HepG2 (cell line): ENCODE measurements around the gene GLDN. TPM values are rescaled to one million over a fixed set of nuclear protein-coding genes. Genes with fewer than 3 reads are reported as not detected.

ENCODE experiments used
- ATAC-seq: fragments of 200-7000 bp; cut with Tn5 transposase; 3 replicates; pipeline ENCODE4 v1.9.1; 2020; ENCODE audit warnings: mild to moderate bottlenecking, moderate library complexity
- BruUV-seq: library from RNA; stranded (reverse); fragments of 400-500 nt; replicated peaks from 2 replicates; lab custom pipeline; 2021; lab: Mats Ljungman, UMichigan
- CTCF ChIA-PET: fragments of 300-600 bp; formaldehyde crosslinking; extraction: SDS; loops from one replicate; lab custom pipeline; 2021; ENCODE audit warnings: low total read pairs, inconsistent platforms, low intra/inter-chr PET ratio; lab: Yijun Ruan, JAX
- POLR2A ChIA-PET: fragments of 350-600 bp; sonication (Branson Sonifier 250); formaldehyde crosslinking; loops from one replicate; lab custom pipeline; 2020; ENCODE audit warnings: antibody characterized with exemption, inconsistent platforms; lab: Yijun Ruan, JAX
- DNase-seq: peaks from one replicate; pipeline ENCODE4 v3.0.0-alpha.2; 2015; ENCODE audit warnings: low spot score
- FAIRE-seq: peaks from 3 replicates; lab custom pipeline; 2011; peaks lifted over from hg19 to GRCh38; lab: Jason Lieb, UNC
- H2AFZ ChIP-seq: one replicate; pipeline ENCODE4 v1.6.1; 2011; ENCODE audit warnings: low read length, inconsistent platforms
- H3K27ac ChIP-seq: fragments of 300-600 bp; 3 replicates; pipeline ENCODE4 v1.8.0; 2011; ENCODE audit warnings: mixed run types, mild to moderate bottlenecking, mixed read lengths, low read length, inconsistent platforms; ENCODE audit not compliant: insufficient read depth; ENCODE audit errors: extremely low read length
- H3K27me3 ChIP-seq, 2 experiments: fragments of 200-600 bp in 1 of 2; 2 replicates in 1 of 2; 3 replicates in 1 of 2; pipeline versions ENCODE4 v1.6.0 to v1.8.0; 2011; ENCODE audit warnings: low read length in 2 of 2, mild to moderate bottlenecking in 2 of 2, moderate library complexity in 2 of 2, inconsistent platforms in 1 of 2; ENCODE audit not compliant: insufficient read depth in 2 of 2, control insufficient read depth in 1 of 2
- H3K36me3 ChIP-seq, 2 experiments: fragments of 200-600 bp in 1 of 2; replicated peaks in 1 of 2; 2 replicates in 1 of 2; 3 replicates in 1 of 2; pipeline versions ENCODE4 v1.5.1 to v1.8.0; 2011; ENCODE audit warnings: low read length in 2 of 2, inconsistent platforms in 1 of 2; ENCODE audit not compliant: insufficient read depth in 2 of 2, control insufficient read depth in 1 of 2
- H3K4me1 ChIP-seq: 2 replicates; pipeline ENCODE4 v1.5.1; 2012; ENCODE audit warnings: low read length, inconsistent platforms; ENCODE audit not compliant: insufficient read depth
- H3K4me2 ChIP-seq: 2 replicates; pipeline ENCODE4 v1.6.0; 2011; ENCODE audit warnings: low read depth, low read length, inconsistent platforms
- H3K4me3 ChIP-seq, 3 experiments: fragments of 200-600 bp in 1 of 3; sonication (generic), shearing (Covaris generic) in 1 of 3; replicated peaks in 1 of 3; 2 replicates each; pipeline ENCODE4 v1.5.1; 2011 to 2016; ENCODE audit warnings: low read length in 3 of 3, inconsistent platforms in 2 of 3, low read depth in 2 of 3, mild to moderate bottlenecking in 2 of 3, control low read depth in 1 of 3, mixed read lengths in 1 of 3; ENCODE audit not compliant: insufficient read depth in 1 of 3
- H3K79me2 ChIP-seq: one replicate; pipeline ENCODE4 v1.6.1; 2011; ENCODE audit warnings: low read length, inconsistent platforms; ENCODE audit not compliant: insufficient read depth
- H3K9ac ChIP-seq: 2 replicates; pipeline ENCODE4 v1.6.0; 2011; ENCODE audit warnings: mild to moderate bottlenecking, low read depth, low read length, inconsistent platforms; ENCODE audit not compliant: insufficient read depth
- H3K9me3 ChIP-seq: 2 replicates; pipeline ENCODE4 v1.5.1; 2012; ENCODE audit warnings: mild to moderate bottlenecking, low read length
- H4K20me1 ChIP-seq: 2 replicates; pipeline ENCODE4 v1.6.0; 2011; ENCODE audit warnings: inconsistent platforms, mild to moderate bottlenecking, low read length, moderate library complexity; ENCODE audit not compliant: insufficient read depth
- FOSL2 ChIP-seq: sonication (generic); formaldehyde crosslinking; IDR thresholded peaks from 2 replicates; pipeline ENCODE4 v1.4.0; 2020; ENCODE audit warnings: missing genetic modification reagents
- FOXK1 ChIP-seq: sonication (generic); formaldehyde crosslinking; IDR thresholded peaks from 2 replicates; pipeline ENCODE4 v1.4.0; 2020; ENCODE audit warnings: low read depth, missing genetic modification reagents, borderline replicate concordance
- HOXA9 ChIP-seq: sonication (generic); formaldehyde crosslinking; IDR thresholded peaks from 2 replicates; pipeline ENCODE4 v1.8.1; 2022; ENCODE audit warnings: missing genetic modification reagents, mild to moderate bottlenecking, moderate library complexity, borderline replicate concordance
- MAFF ChIP-seq: IDR thresholded peaks from 2 replicates; pipeline ENCODE4 v1.6.1; 2011; ENCODE audit warnings: low read depth, low read length, improper control_type of control experiment
- MAFK ChIP-seq, 2 experiments: IDR thresholded peaks in 1 of 2; conservative IDR thresholded peaks in 1 of 2; 2 replicates each; pipeline ENCODE4 v1.6.1; 2011; ENCODE audit warnings: improper control_type of control experiment in 2 of 2, low read length in 2 of 2
- WGBS: methylation state at CpG from one replicate; pipeline ENCODE4 v1.1.6; 2017; ENCODE audit warnings: low lambda C conversion rate; 5-methylcytosine and 5-hydroxymethylcytosine counted together
- in situ Hi-C: cut with HindIII; loops from 2 replicates; pipeline ENCODE4 v1.10.0; 2017; ENCODE audit warnings: low pct_unique_long_range_greater_than_20kb; ENCODE audit not compliant: extremely low pct_ligation_motif_present
- intact Hi-C: fragments of 100-400 bp; cut with micrococcal nuclease; formaldehyde crosslinking; loops from one replicate; pipeline ENCODE4 v1.10.0; 2022; ENCODE audit not compliant: unreplicated experiment
- polyA plus RNA-seq, 8 experiments: library from polyadenylated mRNA; depleted of rRNA in 3 of 8; stranded (reverse) in 7 of 8; unstranded in 1 of 8; fragments of >200 nt; fragmentation: Illumina TruSeq in 4 of 8; extraction: Trizol in 4 of 8; gene quantifications; 2 replicates each; pipeline versions ENCODE4 v1.2.1 to v1.2.3, GENCODE V29; 2011 to 2016; ENCODE audit warnings: low read depth in 4 of 8, missing spikeins in 1 of 8, mixed read lengths in 1 of 8; ENCODE audit not compliant: insufficient read depth in 1 of 8
- total RNA-seq, 5 experiments: library from RNA; depleted of rRNA; stranded (reverse); fragments of >200 nt; fragmentation: Illumina TruSeq; extraction: Trizol; gene quantifications; 2 replicates each; pipeline ENCODE4 v1.2.3, GENCODE V29; 2016; ENCODE audit warnings: low read depth in 1 of 5
- TF ChIP-seq, protein P1 (sequence below): IDR thresholded peaks from 2 replicates; pipeline ENCODE4 v1.6.1; 2016; ENCODE audit warnings: missing compliant biosample characterization, missing genetic modification reagents, borderline replicate concordance
- TF ChIP-seq, protein P2 (sequence below): sonication (generic); formaldehyde crosslinking; IDR thresholded peaks from one replicate; pipeline ENCODE4 v1.5.1; 2020; ENCODE audit warnings: mild to moderate bottlenecking, missing genetic modification reagents; ENCODE audit errors: not compliant biosample characterization

The GLDN gene
- total and polyA plus RNA-seq, 2 of the 13 experiments (the other 11 are each of a cell fraction or from before 2014, with no cell fraction given): 0.86 to 1.0 TPM

DNA sequence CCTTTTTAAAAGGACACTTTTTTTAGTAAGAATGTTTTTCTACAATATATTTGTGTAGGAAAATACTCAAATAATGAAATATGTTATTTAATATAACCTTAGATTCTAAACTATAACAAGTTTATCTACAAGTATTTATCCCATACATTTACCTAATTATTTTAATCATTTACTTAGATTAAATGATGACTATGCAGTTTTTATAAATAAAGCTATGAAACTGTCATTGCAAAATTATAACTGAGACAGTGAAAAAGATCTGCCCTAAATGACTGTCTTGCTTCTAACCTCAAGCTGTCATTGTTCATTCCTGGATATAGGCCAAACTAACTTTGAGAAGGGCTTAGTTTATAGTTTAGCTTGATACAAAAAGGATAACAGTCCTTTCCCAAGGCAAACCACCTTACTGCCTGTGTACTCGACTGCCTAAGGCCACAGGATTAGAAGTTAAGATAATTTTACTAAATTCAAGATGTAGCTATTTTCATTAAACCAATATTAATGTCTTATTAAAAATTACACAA lies 84.1 kb downstream of the GLDN start:
- intact Hi-C loops (no loop called here), in situ Hi-C loops (no loop called here)
- H3K9ac ChIP-seq: no peak overlapping the region
- no peaks in the 10 kb centered on the region for H3K36me3 ChIP-seq
- no peak overlapping the region for H3K4me2 ChIP-seq
- FAIRE-seq (no peak), DNase-seq (no peak), ATAC-seq (no peak)
- H3K27ac ChIP-seq: no peak overlapping the region
- H3K9me3 ChIP-seq: no peaks in the 10 kb centered on the region
- no peaks in the 10 kb centered on the region for H3K4me1 ChIP-seq
- CTCF ChIA-PET: no interaction called here
- TF ChIP-seq FOXK1 (CRISPR knock-in tag) (no peak), MAFK (conservative IDR thresholded peaks at IDR 0.05 in 1 of 2, IDR thresholded peaks at IDR 0.05 in 1 of 2; ENCODE audit: low read length in 2 of 2) (peak; percentile 84 to 95), FOSL2 (CRISPR knock-in tag) (no peak), MAFF (peak; percentile 92)
- TF ChIP-seq, all 625 proteins: peak for 2
- WGBS: 3% methylated on average over 1 of the region's 1 CpG
- POLR2A ChIA-PET: no interaction called here
- H2AFZ ChIP-seq: no peak overlapping the region
- no TSS peak for BruUV-seq
- H3K79me2 ChIP-seq: no peaks in the 10 kb centered on the region
- H3K27me3 ChIP-seq: no peaks in the 10 kb centered on the region
- H4K20me1 ChIP-seq: no peaks in the 10 kb centered on the region
- no peak overlapping the region for H3K4me3 ChIP-seq

DNA sequence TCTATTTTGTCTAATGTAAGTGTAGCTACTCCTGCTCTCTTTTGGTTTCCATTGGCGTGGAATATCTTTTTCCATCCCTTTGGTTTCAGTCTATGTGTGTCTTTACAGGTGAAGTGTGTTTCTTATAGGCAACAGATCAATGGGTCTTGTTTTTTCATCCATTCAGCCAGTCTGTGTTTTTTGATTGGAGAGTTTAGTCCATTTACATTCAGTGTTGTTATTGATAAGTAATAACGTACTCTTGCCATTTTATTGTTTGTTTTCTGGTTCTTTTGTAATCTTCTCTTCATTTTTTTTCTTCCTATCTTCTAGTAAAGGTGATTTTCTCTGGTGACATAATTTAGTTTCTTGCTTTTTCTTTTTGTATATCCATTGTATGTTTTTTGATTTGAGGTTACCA lies 97.1 kb downstream of the GLDN start:
- Histone ChIP-seq H3K4me1 (peaks cover 5% of the 10 kb centered on the region), H3K4me2 (no peak overlapping the region), H3K79me2 (no peaks in the 10 kb centered on the region), H3K36me3 (no peaks in the 10 kb centered on the region), H3K27me3 (no peaks in the 10 kb centered on the region), H3K27ac (no peak overlapping the region), H3K4me3 (no peak overlapping the region), H4K20me1 (no peaks in the 10 kb centered on the region), H2AFZ (no peak overlapping the region), H3K9me3 (no peaks in the 10 kb centered on the region), H3K9ac (no peak overlapping the region)
- no peak for DNase-seq
- WGBS: 29% methylated on average over 2 of the region's 2 CpGs
- in situ Hi-C loops: no loop called here
- no peak for ATAC-seq
- intact Hi-C loops: no loop called here
- ChIA-PET POLR2A (no interaction called here), CTCF (no interaction called here)
- FAIRE-seq: no peak
- no TSS peak for BruUV-seq
- TF ChIP-seq, protein P1, sequence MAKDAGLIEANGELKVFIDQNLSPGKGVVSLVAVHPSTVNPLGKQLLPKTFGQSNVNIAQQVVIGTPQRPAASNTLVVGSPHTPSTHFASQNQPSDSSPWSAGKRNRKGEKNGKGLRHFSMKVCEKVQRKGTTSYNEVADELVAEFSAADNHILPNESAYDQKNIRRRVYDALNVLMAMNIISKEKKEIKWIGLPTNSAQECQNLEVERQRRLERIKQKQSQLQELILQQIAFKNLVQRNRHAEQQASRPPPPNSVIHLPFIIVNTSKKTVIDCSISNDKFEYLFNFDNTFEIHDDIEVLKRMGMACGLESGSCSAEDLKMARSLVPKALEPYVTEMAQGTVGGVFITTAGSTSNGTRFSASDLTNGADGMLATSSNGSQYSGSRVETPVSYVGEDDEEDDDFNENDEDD (CRISPR knock-in tag): no peak
- no peak for TF ChIP-seq FOXK1 (CRISPR knock-in tag)
- TF ChIP-seq, protein P2, sequence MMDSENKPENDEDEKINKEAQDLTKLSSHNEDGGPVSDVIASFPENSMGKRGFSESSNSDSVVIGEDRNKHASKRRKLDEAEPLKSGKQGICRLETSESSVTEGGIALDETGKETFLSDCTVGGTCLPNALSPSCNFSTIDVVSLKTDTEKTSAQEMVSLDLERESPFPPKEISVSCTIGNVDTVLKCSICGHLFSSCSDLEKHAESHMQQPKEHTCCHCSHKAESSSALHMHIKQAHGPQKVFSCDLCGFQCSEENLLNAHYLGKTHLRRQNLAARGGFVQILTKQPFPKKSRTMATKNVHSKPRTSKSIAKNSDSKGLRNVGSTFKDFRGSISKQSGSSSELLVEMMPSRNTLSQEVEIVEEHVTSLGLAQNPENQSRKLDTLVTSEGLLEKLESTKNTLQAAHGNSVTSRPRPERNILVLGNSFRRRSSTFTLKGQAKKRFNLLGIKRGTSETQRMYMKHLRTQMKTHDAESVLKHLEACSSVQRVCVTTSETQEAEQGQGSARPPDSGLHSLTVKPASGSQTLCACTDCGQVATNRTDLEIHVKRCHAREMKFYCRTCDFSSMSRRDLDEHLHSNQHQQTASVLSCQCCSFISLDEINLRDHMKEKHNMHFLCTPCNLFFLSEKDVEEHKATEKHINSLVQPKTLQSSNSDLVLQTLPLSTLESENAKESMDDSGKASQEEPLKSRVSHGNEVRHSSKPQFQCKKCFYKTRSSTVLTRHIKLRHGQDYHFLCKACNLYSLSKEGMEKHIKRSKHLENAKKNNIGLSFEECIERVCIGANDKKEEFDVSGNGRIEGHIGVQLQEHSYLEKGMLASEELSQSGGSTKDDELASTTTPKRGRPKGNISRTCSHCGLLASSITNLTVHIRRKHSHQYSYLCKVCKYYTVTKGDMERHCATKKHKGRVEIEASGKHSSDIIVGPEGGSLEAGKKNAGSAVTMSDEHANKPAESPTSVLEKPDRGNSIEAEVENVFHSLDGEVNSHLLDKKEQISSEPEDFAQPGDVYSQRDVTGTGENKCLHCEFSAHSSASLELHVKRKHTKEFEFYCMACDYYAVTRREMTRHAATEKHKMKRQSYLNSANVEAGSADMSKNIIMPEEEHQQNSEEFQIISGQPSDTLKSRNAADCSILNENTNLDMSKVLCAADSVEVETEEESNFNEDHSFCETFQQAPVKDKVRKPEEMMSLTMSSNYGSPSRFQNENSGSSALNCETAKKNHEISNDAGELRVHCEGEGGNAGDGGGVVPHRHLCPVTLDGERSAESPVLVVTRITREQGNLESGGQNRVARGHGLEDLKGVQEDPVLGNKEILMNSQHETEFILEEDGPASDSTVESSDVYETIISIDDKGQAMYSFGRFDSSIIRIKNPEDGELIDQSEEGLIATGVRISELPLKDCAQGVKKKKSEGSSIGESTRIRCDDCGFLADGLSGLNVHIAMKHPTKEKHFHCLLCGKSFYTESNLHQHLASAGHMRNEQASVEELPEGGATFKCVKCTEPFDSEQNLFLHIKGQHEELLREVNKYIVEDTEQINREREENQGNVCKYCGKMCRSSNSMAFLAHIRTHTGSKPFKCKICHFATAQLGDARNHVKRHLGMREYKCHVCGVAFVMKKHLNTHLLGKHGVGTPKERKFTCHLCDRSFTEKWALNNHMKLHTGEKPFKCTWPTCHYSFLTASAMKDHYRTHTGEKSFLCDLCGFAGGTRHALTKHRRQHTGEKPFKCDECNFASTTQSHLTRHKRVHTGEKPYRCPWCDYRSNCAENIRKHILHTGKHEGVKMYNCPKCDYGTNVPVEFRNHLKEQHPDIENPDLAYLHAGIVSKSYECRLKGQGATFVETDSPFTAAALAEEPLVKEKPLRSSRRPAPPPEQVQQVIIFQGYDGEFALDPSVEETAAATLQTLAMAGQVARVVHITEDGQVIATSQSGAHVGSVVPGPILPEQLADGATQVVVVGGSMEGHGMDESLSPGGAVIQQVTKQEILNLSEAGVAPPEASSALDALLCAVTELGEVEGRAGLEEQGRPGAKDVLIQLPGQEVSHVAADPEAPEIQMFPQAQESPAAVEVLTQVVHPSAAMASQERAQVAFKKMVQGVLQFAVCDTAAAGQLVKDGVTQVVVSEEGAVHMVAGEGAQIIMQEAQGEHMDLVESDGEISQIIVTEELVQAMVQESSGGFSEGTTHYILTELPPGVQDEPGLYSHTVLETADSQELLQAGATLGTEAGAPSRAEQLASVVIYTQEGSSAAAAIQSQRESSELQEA (CRISPR knock-in tag): no peak
- TF ChIP-seq HOXA9 (CRISPR knock-in tag): no peak
